B cell (primary cell): ENCODE measurements around the gene ACTR2. TPM values are rescaled to one million over a fixed set of nuclear protein-coding genes. Genes with fewer than 3 reads are reported as not detected.

Experiments
- ATAC-seq: fragments of 200-7000 bp; cut with Tn5 transposase; one replicate; pipeline ENCODE4 v1.10.0; 2021; ENCODE audit warnings: low read depth, mild to moderate bottlenecking, moderate number of reproducible peaks, moderate library complexity
- CTCF ChIA-PET: fragments of 350-600 bp; sonication (Branson Sonifier 250); formaldehyde crosslinking; loops from one replicate; lab custom pipeline; 2021; ENCODE audit warnings: antibody characterized with exemption, inconsistent platforms; lab: Charles Lee
- POLR2A ChIA-PET: fragments of 350-600 bp; sonication (Branson Sonifier 250); formaldehyde crosslinking; loops from one replicate; lab custom pipeline; 2021; ENCODE audit warnings: antibody characterized with exemption; lab: Charles Lee
- DNase-seq: peaks from one replicate; pipeline ENCODE4 v3.0.0; 2013
- H2AFZ ChIP-seq: 2 replicates; pipeline ENCODE4 v1.6.1; 2012; ENCODE audit warnings: mild to moderate bottlenecking, low read depth, low read length; ENCODE audit not compliant: insufficient read depth, poor library complexity, severe bottlenecking
- H3K27ac ChIP-seq, 2 donors: 1 replicate in 1 of 2; 2 replicates in 1 of 2; pipeline ENCODE4 v1.5.1; 2012 to 2013; ENCODE audit warnings: low read length in 2 of 2, mild to moderate bottlenecking in 2 of 2, moderate library complexity in 1 of 2
- H3K27me3 ChIP-seq, 4 experiments: fragments of 200-600 bp in 1 of 4; sonication (generic) in 1 of 4; replicated peaks in 1 of 4; 1 replicate in 2 of 4; 2 replicates in 2 of 4; pipeline versions ENCODE4 v1.6.1 to v1.7.0; 2013 to 2016; ENCODE audit warnings: low read length in 3 of 4, mild to moderate bottlenecking in 2 of 4, mixed read lengths in 1 of 4, moderate library complexity in 1 of 4; ENCODE audit not compliant: insufficient read depth in 4 of 4, control insufficient read depth in 3 of 4; ENCODE audit errors: control extremely low read depth in 1 of 4
- H3K36me3 ChIP-seq, 2 experiments: replicated peaks in 1 of 2; 1 replicate in 1 of 2; 2 replicates in 1 of 2; pipeline versions ENCODE4 v1.6.1 to v1.7.1; 2013; ENCODE audit warnings: low read length in 1 of 2; ENCODE audit not compliant: insufficient read depth in 2 of 2, control insufficient read depth in 1 of 2; ENCODE audit errors: control extremely low read depth in 1 of 2, extremely low read depth in 1 of 2
- H3K4me1 ChIP-seq, 2 donors: fragments of 200-600 bp in 1 of 2; sonication (generic) in 1 of 2; 1 replicate in 1 of 2; 2 replicates in 1 of 2; pipeline versions ENCODE4 v1.5.1 to v1.6.1; 2013 to 2017; ENCODE audit warnings: low read length in 2 of 2; ENCODE audit not compliant: control insufficient read depth in 2 of 2, insufficient read depth in 2 of 2
- H3K4me2 ChIP-seq: replicated peaks from 2 replicates; pipeline ENCODE3; 2012; ENCODE audit warnings: mild to moderate bottlenecking, low read depth, low read length; ENCODE audit not compliant: poor library complexity, severe bottlenecking
- H3K4me3 ChIP-seq, 5 experiments: fragments of 200-600 bp in 1 of 5; sonication (generic) in 1 of 5; 1 replicate in 3 of 5; 2 replicates in 2 of 5; pipeline versions ENCODE4 v1.5.1 to v1.7.0; 2011 to 2016; ENCODE audit warnings: low read length in 4 of 5, mild to moderate bottlenecking in 4 of 5, low read depth in 2 of 5, control low read depth in 1 of 5, moderate library complexity in 1 of 5; ENCODE audit not compliant: insufficient read depth in 1 of 5; ENCODE audit errors: control extremely low read depth in 1 of 5, extremely low read depth in 1 of 5
- H3K79me2 ChIP-seq: fragments of 200-600 bp; sonication (generic); one replicate; pipeline ENCODE4 v1.6.0; 2016; ENCODE audit warnings: low read length; ENCODE audit not compliant: control insufficient read depth, insufficient read depth
- H3K9ac ChIP-seq: fragments of 200-600 bp; sonication (generic); 2 replicates; pipeline ENCODE4 v1.6.1; 2017; ENCODE audit warnings: mild to moderate bottlenecking, low read length, moderate library complexity
- H3K9me3 ChIP-seq, 3 donors: one replicate each; pipeline versions ENCODE4 v1.6.1 to v1.7.1; 2013; ENCODE audit warnings: low read length in 2 of 3; ENCODE audit not compliant: control insufficient read depth in 2 of 3, insufficient read depth in 1 of 3; ENCODE audit errors: control extremely low read depth in 1 of 3
- H4K20me1 ChIP-seq: 2 replicates; pipeline ENCODE4 v1.6.0; 2012; ENCODE audit warnings: mild to moderate bottlenecking, low read length; ENCODE audit not compliant: insufficient read depth, control insufficient read depth, poor library complexity, severe bottlenecking
- H3K27ac Mint-ChIP-seq: one replicate; pipeline ENCODE4 v1.8.0; 2021; ENCODE audit warnings: mixed read lengths
- H3K27me3 Mint-ChIP-seq: one replicate; pipeline ENCODE4 v1.8.0; 2021; ENCODE audit warnings: mixed read lengths
- H3K4me1 Mint-ChIP-seq: one replicate; pipeline ENCODE4 v1.8.0; 2021; ENCODE audit warnings: mixed read lengths
- H3K4me3 Mint-ChIP-seq: one replicate; pipeline ENCODE4 v1.8.0; 2021; ENCODE audit warnings: mixed read lengths
- H3K9me3 Mint-ChIP-seq: one replicate; pipeline ENCODE4 v1.8.0; 2022; ENCODE audit warnings: mixed read lengths; ENCODE audit not compliant: insufficient read depth
- CTCF ChIP-seq: fragments of 200-600 bp; IDR thresholded peaks from one replicate; pipeline ENCODE4 v1.8.0; 2022; ENCODE audit warnings: antibody characterized with exemption, mild to moderate bottlenecking
- EZH2 ChIP-seq: IDR thresholded peaks from 2 replicates; pipeline ENCODE4 v1.6.1; 2012; ENCODE audit warnings: borderline replicate concordance, low read depth, mild to moderate bottlenecking, moderate library complexity, low read length; ENCODE audit not compliant: insufficient read depth, poor library complexity, severe bottlenecking
- WGBS: methylation state at CpG from one replicate; pipeline ENCODE4 v1.1.5; 2013; ENCODE audit warnings: missing lambda C conversion rate; ENCODE audit not compliant: insufficient coverage; 5-methylcytosine and 5-hydroxymethylcytosine counted together
- intact Hi-C: fragments of 100-400 bp; cut with micrococcal nuclease; formaldehyde crosslinking; loops from one replicate; pipeline ENCODE4 v1.10.0; 2022
- polyA plus RNA-seq: library from polyadenylated mRNA; depleted of rRNA; stranded (reverse); fragments of >200 nt; gene quantifications from 2 replicates; pipeline ENCODE4 v1.2.3, GENCODE V29; 2012
- total RNA-seq, 2 donors: library from RNA; stranded (reverse); fragments of 120-200 nt in 1 of 2; gene quantifications; 1 replicate in 1 of 2; 2 replicates in 1 of 2; pipeline versions ENCODE4 v1.2.3 to v1.2.4, GENCODE V29; 2013 to 2022

Gene ACTR2
- total and polyA plus RNA-seq, 2 donors (not counting 1 experiment from before 2014, with no cell fraction given): 41.8 to 284 TPM

DNA sequence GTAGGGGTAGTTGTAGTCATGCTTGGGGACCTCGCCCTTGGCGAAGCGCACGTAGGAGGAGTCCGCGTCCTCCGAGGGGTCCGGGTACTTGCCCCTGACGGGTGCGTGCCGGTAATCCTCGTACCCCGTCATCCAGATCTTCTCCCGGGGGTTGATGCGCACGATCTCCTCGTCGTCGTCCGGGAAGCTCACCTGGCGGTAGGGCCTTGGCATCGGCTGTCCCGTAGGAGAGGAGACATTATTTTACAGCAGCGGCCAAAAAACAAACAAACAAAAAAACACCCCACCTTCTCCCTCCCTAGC is 86.3 kb downstream of the ACTR2 start:
- Mint-ChIP-seq H3K27ac (no peak overlapping the region), H3K4me1 (no peaks in the 10 kb centered on the region), H3K27me3 (peaks cover 4% of the 10 kb centered on the region), H3K9me3 (no peaks in the 10 kb centered on the region), H3K4me3 (no peak overlapping the region)
- no peak overlapping the region for H2AFZ ChIP-seq
- H3K9me3 ChIP-seq: peaks cover 0 to 10% (median 0%) of the 10 kb centered on the region in 3 donors
- intact Hi-C loops: no loop called here
- H3K4me2 ChIP-seq: no peak overlapping the region
- H3K4me3 ChIP-seq: no peak overlapping the region
- ChIA-PET POLR2A (no interaction called here), CTCF (no interaction called here)
- no peak overlapping the region for H3K9ac ChIP-seq
- no peak for TF ChIP-seq CTCF
- TF ChIP-seq EZH2: no peak
- WGBS: over 99% methylated on average over 23 of the region's 24 CpGs
- no peak overlapping the region for H3K27ac ChIP-seq
- no peaks in the 10 kb centered on the region for H3K27me3 ChIP-seq
- ATAC-seq: no peak
- no peaks in the 10 kb centered on the region for H3K4me1 ChIP-seq
- DNase-seq: no peak
- peaks cover 0 to 1% of the 10 kb centered on the region in 2 experiments for H3K36me3 ChIP-seq
- no peaks in the 10 kb centered on the region for H3K79me2 ChIP-seq
- no peaks in the 10 kb centered on the region for H4K20me1 ChIP-seq

GRCh38 chr2:65314801-65315441 is 87.3 kb downstream of the ACTR2 start:
- Histone ChIP-seq H3K4me2 (no peak overlapping the region), H4K20me1 (no peaks in the 10 kb centered on the region), H3K4me3 (no peak overlapping the region), H2AFZ (no peak overlapping the region), H3K79me2 (no peaks in the 10 kb centered on the region), H3K9ac (no peak overlapping the region), H3K9me3 (peaks cover 0 to 18% (median 0%) of the 10 kb centered on the region in 3 donors), H3K4me1 (no peaks in the 10 kb centered on the region), H3K36me3 (peaks cover 0 to 1% of the 10 kb centered on the region in 2 experiments), H3K27ac (no peak overlapping the region), H3K27me3 (no peaks in the 10 kb centered on the region)
- intact Hi-C loops: no loop called here
- no peak for DNase-seq
- ChIA-PET POLR2A (no interaction called here), CTCF (no interaction called here)
- Mint-ChIP-seq H3K4me3 (no peak overlapping the region), H3K27ac (no peak overlapping the region), H3K4me1 (no peaks in the 10 kb centered on the region), H3K27me3 (peaks cover 7% of the 10 kb centered on the region), H3K9me3 (no peaks in the 10 kb centered on the region)
- 100% methylated on average over 3 of the region's 8 CpGs for WGBS
- no peak for TF ChIP-seq CTCF
- TF ChIP-seq EZH2: no peak
- no peak for ATAC-seq
